ENCODE results near the gene CBX7.
"Not testable (repeated sequence)": the region's sequence is repeated elsewhere in the genome, so short reads cannot be mapped to it uniquely, and the experiment has no call there.

Gene CBX7

DNA sequence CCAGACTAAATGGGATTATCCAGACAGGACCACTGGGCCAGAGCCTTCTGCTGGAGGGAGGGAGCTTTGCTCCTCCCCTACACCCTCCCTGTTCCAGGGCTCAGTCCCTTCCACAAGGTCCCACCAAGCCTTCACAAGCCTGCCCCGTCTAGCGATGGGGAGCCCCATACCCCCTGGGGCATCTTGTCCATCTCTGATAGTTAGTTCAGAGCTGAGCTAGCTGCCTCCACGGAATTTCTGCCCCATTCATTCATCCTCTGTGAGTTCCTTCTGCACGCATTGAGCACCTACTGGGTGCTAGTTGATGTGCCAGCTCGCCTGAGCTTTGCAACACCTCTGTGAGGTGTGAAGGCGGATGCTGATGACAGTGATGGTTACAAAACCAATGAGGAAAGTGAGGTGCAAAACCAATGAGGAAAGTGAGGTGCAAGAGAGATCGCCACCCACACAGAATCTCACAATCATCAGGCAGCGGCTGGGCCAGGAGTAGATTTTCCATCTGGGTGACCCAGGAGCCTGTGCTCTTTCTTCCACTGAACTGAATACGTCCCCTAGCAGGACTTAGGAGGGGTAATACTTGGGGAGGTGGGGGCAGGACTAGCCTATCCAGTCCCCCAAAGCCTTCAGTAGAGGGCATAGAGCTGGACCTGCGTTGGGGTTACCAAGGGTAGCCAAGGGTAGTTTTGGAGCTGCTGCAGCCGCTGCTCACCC, 21.5 kb upstream of the CBX7 start:
- Histone ChIP-seq H3K36me3 (ENCODE audit: insufficient read depth, low read length) (no peaks in the 10 kb centered on the region), H2AFZ (ENCODE audit: low read length, unreplicated experiment) (no peak overlapping the region), H3K79me2 (ENCODE audit: control insufficient read depth, insufficient read depth, low read length, unreplicated experiment) (no peaks in the 10 kb centered on the region), H3K4me1 (ENCODE audit: control insufficient read depth, insufficient read depth, low read length, unreplicated experiment) (peaks cover 59% of the 10 kb centered on the region), H3K4me3 (ENCODE audit: low read depth, low read length) (no peak overlapping the region), H3K27me3 (ENCODE audit: insufficient read depth, low read length) (no peaks in the 10 kb centered on the region), H3K27ac (ENCODE audit: low read depth, low read length) (peak overlapping the region; percentile 90)

DNA sequence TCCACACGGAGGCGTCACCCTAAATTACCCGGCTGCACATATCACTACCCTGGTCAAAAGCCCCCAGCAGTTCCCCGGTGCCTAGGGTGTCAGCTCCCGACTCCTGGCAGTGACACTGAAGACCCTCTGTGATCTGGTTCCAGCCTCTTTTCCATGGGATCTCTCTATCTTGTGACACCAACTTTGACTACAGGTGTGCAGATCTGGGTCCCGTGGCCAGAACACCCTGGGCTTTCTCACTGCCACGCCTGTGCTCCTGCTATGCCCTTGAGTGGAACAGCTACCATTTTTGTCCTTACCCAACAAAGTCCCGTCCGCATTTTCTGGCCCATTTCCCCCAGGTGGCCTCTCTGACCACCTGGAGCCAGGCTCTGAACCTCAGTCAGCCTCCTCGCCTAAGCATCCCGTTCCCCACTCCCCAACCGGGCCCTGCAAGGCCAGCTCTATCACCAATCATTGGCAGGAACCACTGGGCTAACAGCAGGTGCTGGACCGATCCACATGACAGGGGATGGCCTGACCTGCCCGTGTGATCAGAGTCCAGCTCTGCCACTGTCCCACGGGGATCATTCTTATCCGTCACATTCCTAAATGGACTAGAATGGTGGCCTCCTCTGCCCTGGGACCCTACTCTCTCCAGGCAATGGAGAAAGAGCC, 20.7 kb upstream of the CBX7 start:
- H3K27me3 ChIP-seq (ENCODE audit: insufficient read depth, low read length), result no peaks in the 10 kb centered on the region
- peak overlapping the region; percentile 90; the same call in 1 of the 2 replicates for H3K27ac ChIP-seq (ENCODE audit: low read depth, low read length)
- no peak overlapping the region for H3K4me3 ChIP-seq (ENCODE audit: low read depth, low read length)
- H2AFZ ChIP-seq (ENCODE audit: low read length, unreplicated experiment), result no peak overlapping the region
- no peaks in the 10 kb centered on the region for H3K36me3 ChIP-seq (ENCODE audit: insufficient read depth, low read length)
- peaks cover 53% of the 10 kb centered on the region for H3K4me1 ChIP-seq (ENCODE audit: control insufficient read depth, insufficient read depth, low read length, unreplicated experiment)
- H3K79me2 ChIP-seq (ENCODE audit: control insufficient read depth, insufficient read depth, low read length, unreplicated experiment), result no peaks in the 10 kb centered on the region

DNA sequence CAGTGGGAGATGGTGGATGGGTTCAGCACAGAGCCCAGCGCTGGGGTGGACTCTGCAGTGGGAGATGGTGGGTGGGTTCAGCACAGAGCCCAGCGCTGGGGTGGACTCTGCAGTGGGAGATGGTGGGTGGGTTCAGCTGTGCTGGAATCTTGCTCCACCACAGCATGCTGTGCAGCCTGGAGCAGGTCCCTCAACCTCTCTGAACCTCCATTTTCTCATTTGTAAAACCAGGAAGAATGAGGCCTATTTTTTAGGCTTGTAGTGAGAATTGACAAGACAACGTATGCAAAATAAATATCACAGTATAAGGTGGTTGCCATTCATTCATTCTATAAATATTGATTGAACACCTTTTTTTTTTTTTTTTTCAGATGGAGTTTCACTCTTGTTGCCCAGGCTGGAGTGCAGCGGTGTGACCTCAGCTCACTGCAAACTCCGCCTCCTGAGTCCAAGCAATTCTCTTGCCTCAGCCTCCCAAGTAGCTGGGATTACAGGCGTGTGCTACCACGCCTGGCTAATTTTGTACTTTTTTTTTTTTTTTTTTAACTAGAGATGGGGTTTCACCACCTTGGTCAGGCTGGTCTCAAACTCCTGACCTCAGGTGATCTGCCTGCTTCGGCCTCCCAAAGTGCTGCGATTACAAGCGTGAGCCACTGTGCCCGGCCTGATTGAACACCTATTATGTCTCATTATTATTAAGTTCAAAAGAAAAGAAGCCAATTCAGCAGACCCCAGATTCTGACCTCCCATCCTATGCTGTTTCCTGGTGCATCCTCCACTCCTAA, 20.0 kb upstream of the CBX7 start:
- H3K79me2 ChIP-seq (ENCODE audit: control insufficient read depth, insufficient read depth, low read length, unreplicated experiment); H3K27me3 ChIP-seq (ENCODE audit: insufficient read depth, low read length); H3K27ac ChIP-seq (ENCODE audit: low read depth, low read length); H3K4me3 ChIP-seq (ENCODE audit: low read depth, low read length); H2AFZ ChIP-seq (ENCODE audit: low read length, unreplicated experiment); H3K36me3 ChIP-seq (ENCODE audit: insufficient read depth, low read length): not testable (repeated sequence)
- peaks cover 47% of the 10 kb centered on the region for H3K4me1 ChIP-seq (ENCODE audit: control insufficient read depth, insufficient read depth, low read length, unreplicated experiment)

DNA sequence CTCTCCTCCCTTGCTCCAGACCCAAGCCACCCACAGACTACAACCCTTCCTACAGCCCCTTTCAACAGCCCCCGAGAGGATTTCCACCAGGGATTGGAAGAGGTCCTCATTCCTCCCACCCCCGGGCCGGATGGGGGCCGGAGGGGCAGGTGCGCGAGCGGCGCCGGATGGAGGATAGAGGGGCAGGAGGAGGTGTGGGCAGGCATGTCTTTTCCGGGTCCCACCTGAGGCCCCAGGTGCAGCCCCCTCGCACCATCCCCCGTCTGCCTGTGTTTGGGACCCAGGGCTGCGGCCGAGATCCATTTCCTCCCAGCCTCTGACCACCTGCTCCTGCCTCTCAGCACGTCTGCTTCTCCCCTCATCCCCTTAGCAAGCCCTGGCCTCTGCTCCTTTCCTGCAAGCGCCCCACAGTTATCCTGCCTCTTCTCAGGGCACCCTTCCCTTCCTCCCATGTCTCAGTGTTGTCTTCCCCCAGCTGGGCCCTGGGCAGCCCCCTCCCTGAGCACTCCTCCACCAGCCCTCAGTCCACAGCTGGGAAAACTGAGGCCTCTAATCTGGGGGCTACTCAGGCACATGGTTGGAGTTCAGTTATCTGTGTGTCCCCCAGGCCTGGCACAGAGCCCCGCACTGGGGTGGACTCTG, 19.3 kb upstream of the CBX7 start:
- Histone ChIP-seq H3K36me3 (ENCODE audit: insufficient read depth, low read length) (no peaks in the 10 kb centered on the region), H3K4me3 (ENCODE audit: low read depth, low read length) (no peak overlapping the region), H3K27ac (ENCODE audit: low read depth, low read length) (no peak overlapping the region), H3K27me3 (ENCODE audit: insufficient read depth, low read length) (no peaks in the 10 kb centered on the region), H3K79me2 (ENCODE audit: control insufficient read depth, insufficient read depth, low read length, unreplicated experiment) (no peaks in the 10 kb centered on the region), H3K4me1 (ENCODE audit: control insufficient read depth, insufficient read depth, low read length, unreplicated experiment) (peaks cover 40% of the 10 kb centered on the region), H2AFZ (ENCODE audit: low read length, unreplicated experiment) (no peak overlapping the region)

DNA sequence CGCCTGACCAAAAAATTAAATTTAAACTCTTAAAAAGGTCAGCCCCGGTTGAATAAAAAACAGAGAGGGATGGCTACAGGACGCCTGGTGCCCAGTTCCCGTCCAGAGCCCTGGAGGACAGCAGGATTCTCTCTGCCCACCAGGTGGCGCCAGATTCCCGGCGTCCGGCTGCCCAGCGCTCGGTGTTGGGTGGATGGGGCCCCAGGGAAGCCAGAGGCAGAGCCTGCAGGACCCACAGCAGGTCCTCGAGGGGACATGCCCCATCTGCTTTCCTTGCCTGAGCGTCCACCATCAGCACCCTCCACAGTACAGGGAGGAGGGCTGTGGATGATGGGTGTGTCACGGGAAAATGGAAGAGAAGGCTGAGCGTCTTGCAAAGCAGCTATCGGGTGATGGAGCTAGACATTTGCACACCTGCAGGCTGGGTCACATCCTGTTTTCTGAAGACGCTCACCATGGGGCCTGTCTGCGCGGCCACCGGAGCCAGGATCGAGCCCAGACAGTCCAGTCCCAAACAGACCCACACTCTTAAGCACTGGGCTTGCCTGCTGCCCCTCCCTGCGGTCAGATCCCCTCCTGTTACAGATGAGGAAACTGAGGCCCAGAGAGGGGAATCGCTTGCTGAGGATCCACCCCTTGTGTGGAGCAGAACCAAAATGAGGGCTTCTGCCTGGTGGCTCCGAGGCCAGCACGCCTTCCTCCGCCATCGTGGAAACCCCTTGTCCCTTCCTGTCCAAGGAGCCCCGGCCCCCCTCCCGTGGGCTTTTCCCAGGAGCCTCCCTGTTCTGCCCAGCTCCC, 18.5 kb upstream of the CBX7 start:
- no peaks in the 10 kb centered on the region for H3K79me2 ChIP-seq (ENCODE audit: control insufficient read depth, insufficient read depth, low read length, unreplicated experiment)
- no peak overlapping the region for H3K27ac ChIP-seq (ENCODE audit: low read depth, low read length)
- H3K4me3 ChIP-seq (ENCODE audit: low read depth, low read length), result no peak overlapping the region
- no peak overlapping the region for H2AFZ ChIP-seq (ENCODE audit: low read length, unreplicated experiment)
- peaks cover 33% of the 10 kb centered on the region for H3K4me1 ChIP-seq (ENCODE audit: control insufficient read depth, insufficient read depth, low read length, unreplicated experiment)
- no peaks in the 10 kb centered on the region for H3K27me3 ChIP-seq (ENCODE audit: insufficient read depth, low read length)
- H3K36me3 ChIP-seq (ENCODE audit: insufficient read depth, low read length), result no peaks in the 10 kb centered on the region

DNA sequence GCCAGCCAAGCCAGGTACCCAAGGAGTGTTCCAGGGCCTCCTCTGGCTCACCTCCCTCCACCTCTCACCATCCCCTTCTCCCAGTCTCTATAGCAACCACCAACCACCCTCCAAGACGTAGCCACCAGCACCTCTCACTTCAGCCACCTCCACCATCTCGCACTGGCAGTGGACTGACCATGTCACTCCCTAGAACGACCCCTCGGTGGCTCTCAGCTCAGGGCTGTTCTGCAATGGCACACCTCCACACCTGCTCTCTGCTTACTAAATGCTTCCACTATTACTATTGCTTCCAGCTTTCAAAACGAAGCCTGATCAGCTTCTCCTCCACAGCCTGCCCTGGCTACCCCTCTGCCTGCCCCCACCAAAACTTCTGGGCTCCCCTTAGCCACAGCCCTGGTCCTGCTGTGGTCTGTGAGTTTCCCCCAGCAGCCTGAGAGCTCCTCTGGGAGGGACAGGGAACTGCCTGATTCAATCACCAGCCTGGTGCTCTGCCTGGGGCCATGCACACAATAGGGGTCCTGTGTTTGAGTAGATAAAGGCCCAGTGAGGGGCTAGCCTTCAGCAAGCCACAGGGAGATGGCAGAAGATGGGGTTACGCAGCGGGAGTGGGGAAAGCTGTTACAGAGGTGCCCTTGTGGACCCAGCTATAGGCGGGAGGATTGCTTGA, 17.5 kb upstream of the CBX7 start:
- Histone ChIP-seq H3K4me3 (ENCODE audit: low read depth, low read length) (no peak overlapping the region), H3K27me3 (ENCODE audit: insufficient read depth, low read length) (no peaks in the 10 kb centered on the region), H3K36me3 (ENCODE audit: insufficient read depth, low read length) (no peaks in the 10 kb centered on the region), H2AFZ (ENCODE audit: low read length, unreplicated experiment) (no peak overlapping the region), H3K27ac (ENCODE audit: low read depth, low read length) (no peak overlapping the region), H3K4me1 (ENCODE audit: control insufficient read depth, insufficient read depth, low read length, unreplicated experiment) (peaks cover 23% of the 10 kb centered on the region), H3K79me2 (ENCODE audit: control insufficient read depth, insufficient read depth, low read length, unreplicated experiment) (no peaks in the 10 kb centered on the region)

DNA sequence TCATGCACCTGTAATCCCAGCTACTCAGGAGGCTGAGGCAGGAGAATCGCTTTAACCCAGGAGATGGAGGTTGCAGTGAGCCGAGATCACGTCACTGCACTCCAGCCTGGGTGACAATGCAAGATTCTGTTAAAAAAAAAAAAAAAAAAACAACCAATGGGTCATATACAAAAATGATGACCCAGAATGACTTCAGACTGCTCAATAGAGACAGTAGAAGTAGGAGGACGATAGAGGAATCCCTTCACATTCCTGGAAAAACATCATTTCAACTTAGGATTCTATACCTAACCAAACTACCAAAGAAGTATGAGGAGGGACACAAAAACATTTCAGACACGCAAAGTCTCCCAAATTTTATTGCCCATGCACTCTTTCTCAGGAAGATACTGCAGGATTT, 14.1 kb upstream of the CBX7 start:
- Histone ChIP-seq H3K36me3 (ENCODE audit: insufficient read depth, low read length) (no peaks in the 10 kb centered on the region), H3K27me3 (ENCODE audit: insufficient read depth, low read length) (no peaks in the 10 kb centered on the region), H3K79me2 (ENCODE audit: control insufficient read depth, insufficient read depth, low read length, unreplicated experiment) (no peaks in the 10 kb centered on the region), H2AFZ (ENCODE audit: low read length, unreplicated experiment) (no peak overlapping the region), H3K4me1 (ENCODE audit: control insufficient read depth, insufficient read depth, low read length, unreplicated experiment) (peaks cover 4% of the 10 kb centered on the region), H3K4me3 (ENCODE audit: low read depth, low read length) (no peak overlapping the region), H3K27ac (ENCODE audit: low read depth, low read length) (no peak overlapping the region)

DNA sequence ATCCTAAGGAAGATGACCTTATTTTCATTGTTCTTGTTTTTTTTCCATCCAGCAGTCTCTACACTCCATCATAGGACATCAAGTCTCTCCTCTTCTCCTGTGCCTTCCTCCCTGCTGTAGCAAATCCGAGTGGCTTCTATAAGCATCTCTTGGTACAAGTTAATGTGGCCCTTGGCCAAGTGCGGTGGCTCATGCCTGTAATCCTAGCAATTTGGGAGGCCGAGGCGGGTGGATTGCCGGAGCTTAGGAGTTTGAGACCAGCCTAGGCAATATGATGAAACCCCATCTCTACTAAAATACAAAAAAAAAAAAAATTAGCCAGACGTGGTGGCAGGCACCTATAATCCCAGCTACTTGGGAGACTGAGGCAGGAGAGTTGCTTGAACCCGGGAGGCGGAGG, 3.6 kb upstream of the CBX7 start:
- not testable (repeated sequence) for H3K4me3 ChIP-seq (ENCODE audit: low read depth, low read length); H2AFZ ChIP-seq (ENCODE audit: low read length, unreplicated experiment); H3K4me1 ChIP-seq (ENCODE audit: control insufficient read depth, insufficient read depth, low read length, unreplicated experiment); H3K79me2 ChIP-seq (ENCODE audit: control insufficient read depth, insufficient read depth, low read length, unreplicated experiment); H3K27ac ChIP-seq (ENCODE audit: low read depth, low read length); H3K36me3 ChIP-seq (ENCODE audit: insufficient read depth, low read length)
- H3K27me3 ChIP-seq (ENCODE audit: insufficient read depth, low read length), result peaks cover 18% of the 10 kb centered on the region

DNA sequence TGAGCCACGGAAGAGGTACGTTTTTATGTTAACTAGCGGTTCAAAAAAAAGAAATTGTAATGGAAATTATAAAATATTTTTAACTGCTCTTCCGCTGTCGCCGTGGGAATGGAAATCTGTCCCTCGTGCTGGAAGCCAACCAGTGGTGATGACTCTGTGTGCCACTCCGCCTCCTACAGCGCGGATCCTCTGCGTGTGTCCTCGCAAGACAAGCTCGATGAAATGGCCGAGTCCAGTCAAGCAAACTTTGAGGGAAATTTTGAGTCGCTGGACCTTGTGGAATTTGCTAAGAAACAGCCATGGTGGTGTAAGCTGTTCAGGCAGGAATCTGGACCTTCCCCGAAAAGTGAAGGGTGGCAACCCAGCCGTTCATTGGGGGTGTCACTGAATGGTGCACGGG, 2.9 kb upstream of the CBX7 start:
- no peaks in the 10 kb centered on the region for H3K4me1 ChIP-seq (ENCODE audit: control insufficient read depth, insufficient read depth, low read length, unreplicated experiment)
- H3K4me3 ChIP-seq (ENCODE audit: low read depth, low read length), result no peak overlapping the region
- no peak overlapping the region for H3K27ac ChIP-seq (ENCODE audit: low read depth, low read length)
- no peaks in the 10 kb centered on the region for H3K36me3 ChIP-seq (ENCODE audit: insufficient read depth, low read length)
- H3K27me3 ChIP-seq (ENCODE audit: insufficient read depth, low read length), result peaks cover 18% of the 10 kb centered on the region
- H2AFZ ChIP-seq (ENCODE audit: low read length, unreplicated experiment), result no peak overlapping the region
- H3K79me2 ChIP-seq (ENCODE audit: control insufficient read depth, insufficient read depth, low read length, unreplicated experiment), result no peaks in the 10 kb centered on the region

Measured in ACC112 (cell line).